Bronchial epithelial cell (primary cell): ENCODE data around the gene CLP1. TPM values are rescaled to one million over a fixed set of nuclear protein-coding genes. Genes with fewer than 3 reads are reported as not detected.

Source experiments
- DNase-seq: peaks from one replicate; pipeline ENCODE4 v3.0.0-alpha.2; 2010; ENCODE audit warnings: low read depth
- FAIRE-seq: peaks from 2 replicates; lab custom pipeline; 2011; peaks lifted over from hg19 to GRCh38; lab: Jason Lieb, UNC
- H3K27me3 ChIP-seq: 2 replicates; pipeline ENCODE4 v1.5.1; 2011; ENCODE audit warnings: low read length; ENCODE audit not compliant: control insufficient read depth, insufficient read depth
- H3K36me3 ChIP-seq: 2 replicates; pipeline ENCODE4 v1.5.1; 2011; ENCODE audit warnings: low read length; ENCODE audit not compliant: control insufficient read depth, insufficient read depth
- H3K4me3 ChIP-seq: 2 replicates; pipeline ENCODE4 v1.5.1; 2011; ENCODE audit warnings: mild to moderate bottlenecking, low read depth, low read length, control low read depth
- total RNA-seq: library from RNA; depleted of rRNA; stranded (reverse); fragments of >200 nt; gene quantifications from 2 replicates; pipeline ENCODE4 v1.2.1, GENCODE V29; 2014
- TF ChIP-seq, protein P1 (sequence below): IDR thresholded peaks from 2 replicates; pipeline ENCODE4 v1.5.1; 2011; ENCODE audit warnings: mild to moderate bottlenecking, moderate library complexity, low read length, control low read depth, inconsistent platforms; ENCODE audit not compliant: insufficient read depth, severe bottlenecking

CLP1 gene
- total RNA-seq, 1 donor from 2014 or later = 28.2 TPM

- DNase-seq (peak; percentile 97), FAIRE-seq (no peak)
- TF ChIP-seq, protein P1, sequence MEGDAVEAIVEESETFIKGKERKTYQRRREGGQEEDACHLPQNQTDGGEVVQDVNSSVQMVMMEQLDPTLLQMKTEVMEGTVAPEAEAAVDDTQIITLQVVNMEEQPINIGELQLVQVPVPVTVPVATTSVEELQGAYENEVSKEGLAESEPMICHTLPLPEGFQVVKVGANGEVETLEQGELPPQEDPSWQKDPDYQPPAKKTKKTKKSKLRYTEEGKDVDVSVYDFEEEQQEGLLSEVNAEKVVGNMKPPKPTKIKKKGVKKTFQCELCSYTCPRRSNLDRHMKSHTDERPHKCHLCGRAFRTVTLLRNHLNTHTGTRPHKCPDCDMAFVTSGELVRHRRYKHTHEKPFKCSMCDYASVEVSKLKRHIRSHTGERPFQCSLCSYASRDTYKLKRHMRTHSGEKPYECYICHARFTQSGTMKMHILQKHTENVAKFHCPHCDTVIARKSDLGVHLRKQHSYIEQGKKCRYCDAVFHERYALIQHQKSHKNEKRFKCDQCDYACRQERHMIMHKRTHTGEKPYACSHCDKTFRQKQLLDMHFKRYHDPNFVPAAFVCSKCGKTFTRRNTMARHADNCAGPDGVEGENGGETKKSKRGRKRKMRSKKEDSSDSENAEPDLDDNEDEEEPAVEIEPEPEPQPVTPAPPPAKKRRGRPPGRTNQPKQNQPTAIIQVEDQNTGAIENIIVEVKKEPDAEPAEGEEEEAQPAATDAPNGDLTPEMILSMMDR = peak; percentile 60
- Histone ChIP-seq H3K36me3 (peaks cover 1% of the 10 kb centered on the region), H3K27me3 (no peaks in the 10 kb centered on the region), H3K4me3 (peak within 1 kb of the TSS; percentile 92)
Observed at GRCh38 chr11:57667736-57668433, 10.3 kb downstream of the CLP1 start, which contains the start of gene ZDHHC5. TSS of gene ZDHHC5 (plus strand) at chr11:57668114. CDS start at chr11:57673091, 4,977 bp downstream.

DNA sequence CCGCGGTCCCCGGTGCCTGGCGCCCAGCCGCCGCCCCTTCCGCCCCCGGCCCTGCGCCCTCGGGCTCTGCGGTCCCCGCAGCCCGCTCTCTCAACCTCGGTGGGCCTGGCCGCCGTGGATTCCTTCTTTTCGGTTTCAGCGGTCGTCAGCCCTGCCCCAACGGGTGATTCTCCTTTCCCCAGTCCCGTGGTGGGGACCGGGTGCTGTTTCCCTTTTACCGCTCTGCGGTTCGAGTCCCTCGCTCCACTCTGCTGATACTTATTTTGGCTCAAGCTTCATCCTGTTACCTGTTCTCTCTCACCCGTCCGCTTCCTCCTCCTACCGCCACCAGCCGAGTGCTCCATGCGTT, 10.8 kb downstream of the CLP1 start:
- DNase-seq = no peak

GRCh38 chr11:57674251-57674650, 16.7 kb downstream of the CLP1 start:
- H3K27me3 ChIP-seq = no peaks in the 10 kb centered on the region
- TF ChIP-seq, protein P1 = no peak
- H3K36me3 ChIP-seq = peaks cover 1% of the 10 kb centered on the region
- no peak overlapping the region for H3K4me3 ChIP-seq
- DNase-seq = no peak
- no peak for FAIRE-seq

More for the DNA sequence above, 10.8 kb downstream of the CLP1 start:
- Histone ChIP-seq H3K4me3 (peak overlapping the region; percentile 92), H3K36me3 (peaks cover 1% of the 10 kb centered on the region), H3K27me3 (no peaks in the 10 kb centered on the region)
- TF ChIP-seq, protein P1 = no peak
- no peak for FAIRE-seq

- Histone ChIP-seq H3K4me3 (no peak overlapping the region), H3K27me3 (no peaks in the 10 kb centered on the region), H3K36me3 (peaks cover 1% of the 10 kb centered on the region)
- TF ChIP-seq, protein P1 = no peak
- FAIRE-seq = no peak
- peak; percentile 51 for DNase-seq
Observed at GRCh38 chr11:57675176-57675941, 17.8 kb downstream of the CLP1 start.

GRCh38 chr11:57679396-57679795, 21.8 kb downstream of the CLP1 start:
- H3K36me3 ChIP-seq = peaks cover 6% of the 10 kb centered on the region
- no peak for FAIRE-seq
- peak; percentile 90 for DNase-seq
- TF ChIP-seq, protein P1 = no peak
- no peak overlapping the region for H3K4me3 ChIP-seq
- no peaks in the 10 kb centered on the region for H3K27me3 ChIP-seq
